Measurements from ENCODE around the gene OSCP1.

OSCP1 gene

DNA sequence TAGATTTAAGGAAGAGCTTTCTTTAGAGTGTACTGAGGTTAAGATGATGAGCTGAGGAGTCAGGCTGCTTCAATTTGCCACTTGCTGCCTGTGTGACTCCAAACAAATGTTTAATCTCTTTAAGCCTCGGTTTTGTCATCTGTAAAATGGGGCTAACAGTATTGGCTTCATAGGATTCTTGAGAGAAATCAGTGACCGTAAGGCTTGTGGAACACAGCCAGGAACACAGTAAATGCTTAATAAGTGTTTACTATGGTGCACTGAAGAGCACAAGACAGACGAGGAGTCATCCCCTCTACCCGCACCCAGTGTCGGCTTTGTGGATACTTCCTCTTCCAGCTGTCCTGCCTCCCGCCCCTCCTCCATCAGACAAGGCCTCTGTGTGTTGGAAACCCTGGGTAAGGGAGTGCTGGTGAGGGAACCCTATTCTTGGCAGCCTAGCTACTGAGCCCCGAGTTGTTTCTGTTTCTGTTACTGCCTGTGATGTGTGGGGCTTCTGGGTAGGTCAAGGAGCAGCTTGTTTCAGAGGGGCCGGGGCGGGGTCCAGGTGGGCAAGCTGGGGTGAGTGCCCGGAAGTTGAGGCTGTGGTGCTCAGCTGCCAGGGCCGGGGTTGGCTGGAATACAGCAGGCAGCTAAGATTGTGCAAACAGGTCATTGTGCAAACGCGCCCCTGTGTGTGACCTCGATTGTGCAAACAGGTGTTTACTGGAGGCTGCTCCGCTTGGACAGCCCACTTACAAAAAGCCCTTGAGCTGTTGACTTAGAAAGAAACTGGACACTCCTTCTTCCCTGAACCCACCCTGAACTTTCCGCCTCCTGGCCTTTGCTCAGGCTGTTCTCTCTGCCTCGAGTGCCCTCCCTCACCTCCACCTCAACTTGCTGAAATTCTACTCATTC is 36.4 kb upstream of the OSCP1 start:
- H3K27ac ChIP-seq, result peak overlapping the region; percentile 29; the same call in 1 of the 2 replicates
- TF ChIP-seq, protein P1, sequence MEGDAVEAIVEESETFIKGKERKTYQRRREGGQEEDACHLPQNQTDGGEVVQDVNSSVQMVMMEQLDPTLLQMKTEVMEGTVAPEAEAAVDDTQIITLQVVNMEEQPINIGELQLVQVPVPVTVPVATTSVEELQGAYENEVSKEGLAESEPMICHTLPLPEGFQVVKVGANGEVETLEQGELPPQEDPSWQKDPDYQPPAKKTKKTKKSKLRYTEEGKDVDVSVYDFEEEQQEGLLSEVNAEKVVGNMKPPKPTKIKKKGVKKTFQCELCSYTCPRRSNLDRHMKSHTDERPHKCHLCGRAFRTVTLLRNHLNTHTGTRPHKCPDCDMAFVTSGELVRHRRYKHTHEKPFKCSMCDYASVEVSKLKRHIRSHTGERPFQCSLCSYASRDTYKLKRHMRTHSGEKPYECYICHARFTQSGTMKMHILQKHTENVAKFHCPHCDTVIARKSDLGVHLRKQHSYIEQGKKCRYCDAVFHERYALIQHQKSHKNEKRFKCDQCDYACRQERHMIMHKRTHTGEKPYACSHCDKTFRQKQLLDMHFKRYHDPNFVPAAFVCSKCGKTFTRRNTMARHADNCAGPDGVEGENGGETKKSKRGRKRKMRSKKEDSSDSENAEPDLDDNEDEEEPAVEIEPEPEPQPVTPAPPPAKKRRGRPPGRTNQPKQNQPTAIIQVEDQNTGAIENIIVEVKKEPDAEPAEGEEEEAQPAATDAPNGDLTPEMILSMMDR (conservative IDR thresholded peaks at IDR 0.05), result no peak
- no peak for TF ChIP-seq ZFX (IDR thresholded peaks at IDR 0.05)

DNA sequence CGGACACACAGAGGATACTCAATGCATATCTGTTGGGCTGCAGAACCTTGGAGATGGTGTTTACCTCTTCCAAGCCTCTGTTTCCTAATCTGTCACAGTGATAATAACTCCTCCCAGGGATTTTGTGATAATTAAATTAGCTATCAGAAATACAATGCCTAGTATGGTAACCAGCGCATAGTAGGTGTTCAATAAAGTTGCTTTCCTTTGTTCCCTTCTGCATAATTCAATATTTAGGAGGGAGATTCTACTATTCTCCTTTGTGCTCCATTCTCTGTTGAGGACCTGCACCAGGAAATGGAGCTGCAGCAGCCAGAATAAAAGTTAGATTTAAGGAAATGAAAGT is 35.8 kb upstream of the OSCP1 start:
- TF ChIP-seq, protein P1 (conservative IDR thresholded peaks at IDR 0.05), result no peak
- no peak for TF ChIP-seq ZFX (IDR thresholded peaks at IDR 0.05)
- H3K27ac ChIP-seq, result no peak overlapping the region

DNA sequence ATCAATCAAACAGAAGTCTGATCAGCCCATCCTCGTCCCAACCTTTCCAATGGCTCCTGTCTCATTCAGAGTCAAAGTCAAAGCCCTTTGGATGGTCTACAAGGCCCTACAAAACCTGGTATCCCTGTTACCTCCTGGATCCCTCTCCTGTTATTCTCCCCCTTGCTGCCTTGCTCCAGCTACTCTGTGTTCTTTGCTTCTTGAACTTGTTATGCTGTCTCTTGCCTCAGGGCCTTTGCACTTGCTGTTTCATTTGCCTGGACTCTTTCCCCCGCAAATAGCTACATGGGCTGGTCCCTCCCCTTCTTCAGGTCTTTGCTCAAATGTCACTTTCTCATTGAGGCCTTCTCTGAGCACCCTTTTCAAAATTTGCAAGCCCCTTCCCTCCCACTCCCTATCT is 33.8 kb upstream of the OSCP1 start:
- H3K27ac ChIP-seq, result no peak overlapping the region
- no peak for TF ChIP-seq ZFX (IDR thresholded peaks at IDR 0.05)
- TF ChIP-seq, protein P1 (conservative IDR thresholded peaks at IDR 0.05), result no peak

DNA sequence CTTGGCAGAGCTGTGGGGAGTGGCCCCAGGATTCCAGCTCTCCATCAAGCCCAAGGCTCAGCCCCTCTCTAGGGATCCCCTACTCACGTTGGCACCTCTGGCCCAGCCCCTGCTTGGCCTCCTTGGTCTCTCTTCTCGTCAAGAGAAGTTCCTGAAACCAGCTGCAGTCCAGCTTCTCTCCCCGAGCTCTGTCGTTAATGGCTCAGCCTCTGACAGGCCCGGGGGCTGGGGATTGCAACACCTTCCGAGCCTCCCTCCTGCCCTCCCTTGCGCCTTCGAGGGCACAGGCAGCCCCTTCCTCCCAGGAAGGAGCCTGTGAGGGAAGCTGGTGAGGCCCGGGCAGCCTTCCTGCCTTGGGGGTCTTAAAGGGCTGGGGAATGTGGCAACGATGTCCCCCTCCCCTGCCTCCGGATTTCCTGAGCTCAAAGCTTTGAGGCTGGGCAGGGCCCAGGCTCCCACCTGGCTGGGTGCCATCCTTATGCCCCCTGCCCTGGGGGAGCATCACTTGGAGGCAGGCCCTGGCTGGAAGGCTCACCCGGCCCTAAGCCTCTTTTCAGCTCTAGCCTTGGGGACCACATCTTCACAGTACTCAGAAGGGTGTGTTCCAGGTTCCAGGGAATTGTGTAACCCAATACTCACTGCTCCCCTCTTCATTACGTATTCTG is 32.6 kb upstream of the OSCP1 start, which contains the start of gene CSF3R:
Gene CSF3R, minus strand, starts transcription at position 190 of the 665 bp plus-strand sequence. CDS start 3,417 bp downstream, outside the sequence.
- TF ChIP-seq, protein P1 (conservative IDR thresholded peaks at IDR 0.05), result no peak
- TF ChIP-seq ZFX (IDR thresholded peaks at IDR 0.05), result no peak
- no peak within 1 kb of the TSS for H3K27ac ChIP-seq

DNA sequence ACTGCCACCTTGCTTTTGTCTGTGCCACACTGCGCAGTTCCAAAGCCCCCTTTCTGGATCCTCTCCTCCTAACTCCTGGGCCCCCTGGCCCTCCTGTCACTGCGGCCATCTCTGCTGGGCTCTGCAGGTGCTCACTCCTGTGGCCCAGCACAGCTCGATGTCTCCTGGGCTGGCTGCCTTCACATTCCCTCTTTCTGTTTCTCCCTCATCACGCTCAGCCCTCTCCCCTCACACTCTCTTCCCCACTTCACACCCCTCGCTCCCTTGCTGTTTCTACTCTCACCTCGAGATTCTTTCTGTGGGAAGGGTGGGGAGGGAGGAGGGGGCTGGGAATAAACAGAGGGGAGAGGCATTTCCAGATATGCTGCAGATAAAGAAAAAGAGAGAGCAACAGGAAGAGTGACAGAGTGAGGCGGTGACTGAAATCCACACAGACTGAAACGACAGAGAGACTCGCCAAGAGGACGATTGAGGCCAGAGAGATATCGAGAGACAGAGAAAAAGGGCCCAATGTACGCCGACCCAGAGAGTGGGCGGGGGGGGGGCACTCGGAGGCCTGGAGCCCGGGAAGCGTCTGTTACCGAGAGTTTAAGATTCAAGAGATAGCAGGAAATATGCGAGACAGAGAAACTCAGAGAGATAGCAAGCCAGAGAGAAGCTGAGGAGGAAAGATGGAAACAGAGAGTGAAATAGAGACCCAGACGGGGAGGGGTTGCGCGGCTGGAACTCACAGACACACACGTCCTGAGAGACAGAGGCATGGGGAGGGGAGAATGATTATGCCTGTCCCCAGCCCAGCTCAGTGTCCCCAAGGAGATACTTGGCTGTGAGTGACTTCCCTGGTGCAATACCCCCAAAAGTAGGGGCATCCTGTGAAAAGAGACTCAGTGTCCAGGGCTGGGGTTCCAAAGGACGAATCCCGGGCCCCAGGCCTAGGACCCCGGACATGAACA is 31.8 kb upstream of the OSCP1 start:
- no peak for TF ChIP-seq ZFX (IDR thresholded peaks at IDR 0.05)
- TF ChIP-seq, protein P1 (conservative IDR thresholded peaks at IDR 0.05), result no peak
- H3K27ac ChIP-seq, result no peak overlapping the region

DNA sequence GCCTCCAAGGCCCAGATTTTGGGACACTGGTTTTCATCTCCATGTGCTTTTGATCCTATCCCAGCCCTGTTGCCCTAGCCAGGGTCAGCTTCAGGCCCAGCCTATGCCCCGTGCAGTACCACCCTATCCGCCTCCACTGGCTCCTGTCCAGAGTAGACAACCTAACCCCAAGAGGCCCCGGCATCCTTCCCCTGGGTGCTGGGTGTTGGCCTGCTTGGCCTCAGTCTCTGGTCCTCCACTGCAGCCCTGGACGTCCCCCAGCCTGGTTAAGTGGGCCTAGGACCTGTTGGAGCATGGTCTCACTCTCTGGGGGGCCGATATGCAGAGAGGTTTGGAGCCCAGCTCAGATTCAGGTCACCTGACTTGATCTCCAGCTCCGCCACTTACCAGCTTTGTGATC is 30.8 kb upstream of the OSCP1 start:
- no peak overlapping the region for H3K27ac ChIP-seq
- no peak for TF ChIP-seq ZFX (IDR thresholded peaks at IDR 0.05)
- TF ChIP-seq, protein P1 (conservative IDR thresholded peaks at IDR 0.05), result no peak
